HG03095 (cell line): ENCODE data around the gene PTBP1.
"Not testable (repeated sequence)": the region's sequence is repeated elsewhere in the genome, so short reads cannot be mapped to it uniquely, and the experiment has no call there.

Experiments used
- ATAC-seq: cut with Tn5 transposase; IDR thresholded peaks from one replicate; pipeline ENCODE4 v1.9.1; 2021; ENCODE audit warnings: moderate library complexity; ENCODE audit not compliant: unreplicated experiment

PTBP1 gene

DNA sequence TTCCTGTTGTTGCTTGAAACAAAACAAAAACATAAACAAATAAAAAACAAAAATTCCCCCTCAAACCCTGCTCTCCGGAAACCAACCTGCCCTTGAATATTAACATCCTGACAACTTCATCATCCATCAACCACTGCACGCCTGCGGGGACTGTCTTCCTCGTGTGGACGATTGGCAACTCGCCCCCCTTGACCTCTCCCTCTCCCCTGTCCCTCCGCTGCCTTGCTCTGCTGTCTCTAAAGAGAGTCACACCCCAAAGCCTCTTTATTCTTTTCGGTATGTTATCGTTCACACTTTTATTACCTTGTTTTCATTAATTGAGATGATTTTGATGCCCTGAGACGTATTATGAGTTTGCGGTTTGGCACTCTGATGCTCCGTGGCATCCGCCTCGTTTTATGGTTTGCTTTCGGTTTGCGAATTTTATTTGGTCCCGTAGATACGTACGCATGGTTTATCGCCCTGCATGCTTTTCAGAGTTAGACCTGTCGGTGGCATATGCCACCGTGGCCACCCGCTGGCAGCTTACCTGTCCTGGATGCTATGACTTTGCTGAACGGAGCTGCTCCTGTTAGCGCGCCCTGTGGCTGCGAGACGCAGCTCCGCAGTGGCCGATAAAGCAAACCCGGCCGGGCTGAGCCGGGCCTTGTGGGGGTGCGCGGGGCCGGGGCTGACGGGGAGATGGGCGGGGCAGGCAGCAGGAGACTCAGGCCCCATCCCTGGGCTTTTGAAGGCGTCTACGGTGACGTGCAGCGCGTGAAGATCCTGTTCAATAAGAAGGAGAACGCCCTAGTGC is 10.6 kb downstream of the PTBP1 start:
- ATAC-seq: no peak

GRCh38 chr19:808423-808775 is 11.1 kb downstream of the PTBP1 start:
- ATAC-seq: no peak

DNA sequence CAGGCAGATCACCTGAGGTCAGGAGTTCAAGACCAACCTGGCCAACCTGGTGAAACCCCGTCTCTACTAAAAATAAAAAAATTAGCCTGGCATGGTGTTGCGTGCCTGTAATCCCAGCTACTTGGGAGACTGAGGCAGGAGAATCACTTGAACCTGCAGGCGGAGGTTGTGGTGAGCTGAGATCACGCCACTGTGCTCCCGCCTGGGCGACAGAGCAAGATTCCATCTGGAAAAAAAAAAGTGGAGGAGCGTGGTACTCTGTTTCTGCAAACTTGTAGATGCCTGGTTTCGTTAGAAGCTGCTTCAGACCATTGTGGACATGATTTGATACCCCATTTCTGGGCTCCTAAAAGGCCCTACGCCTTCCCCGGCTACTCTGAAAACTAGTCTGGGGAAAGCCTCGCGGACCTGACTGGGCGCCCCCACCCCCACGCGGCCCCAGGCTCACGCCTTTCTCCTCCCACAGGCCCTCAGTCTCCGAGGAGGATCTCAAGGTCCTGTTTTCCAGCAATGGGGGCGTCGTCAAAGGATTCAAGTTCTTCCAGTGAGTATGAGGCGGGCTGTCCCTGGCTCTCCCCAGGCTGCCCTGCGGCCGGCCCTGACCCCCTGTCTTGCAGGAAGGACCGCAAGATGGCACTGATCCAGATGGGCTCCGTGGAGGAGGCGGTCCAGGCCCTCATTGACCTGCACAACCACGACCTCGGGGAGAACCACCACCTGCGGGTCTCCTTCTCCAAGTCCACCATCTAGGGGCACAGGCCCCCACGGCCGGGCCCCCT is 13.0 kb downstream of the PTBP1 start:
- no peak for ATAC-seq

DNA sequence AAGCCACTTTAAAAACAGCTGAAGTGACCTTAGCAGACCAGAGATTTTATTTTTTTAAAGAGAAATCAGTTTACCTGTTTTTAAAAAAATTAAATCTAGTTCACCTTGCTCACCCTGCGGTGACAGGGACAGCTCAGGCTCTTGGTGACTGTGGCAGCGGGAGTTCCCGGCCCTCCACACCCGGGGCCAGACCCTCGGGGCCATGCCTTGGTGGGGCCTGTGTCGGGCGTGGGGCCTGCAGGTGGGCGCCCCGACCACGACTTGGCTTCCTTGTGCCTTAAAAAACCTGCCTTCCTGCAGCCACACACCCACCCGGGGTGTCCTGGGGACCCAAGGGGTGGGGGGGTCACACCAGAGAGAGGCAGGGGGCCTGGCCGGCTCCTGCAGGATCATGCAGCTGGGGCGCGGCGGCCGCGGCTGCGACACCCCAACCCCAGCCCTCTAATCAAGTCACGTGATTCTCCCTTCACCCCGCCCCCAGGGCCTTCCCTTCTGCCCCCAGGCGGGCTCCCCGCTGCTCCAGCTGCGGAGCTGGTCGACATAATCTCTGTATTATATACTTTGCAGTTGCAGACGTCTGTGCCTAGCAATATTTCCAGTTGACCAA is 13.7 kb downstream of the PTBP1 start:
- no peak for ATAC-seq

DNA sequence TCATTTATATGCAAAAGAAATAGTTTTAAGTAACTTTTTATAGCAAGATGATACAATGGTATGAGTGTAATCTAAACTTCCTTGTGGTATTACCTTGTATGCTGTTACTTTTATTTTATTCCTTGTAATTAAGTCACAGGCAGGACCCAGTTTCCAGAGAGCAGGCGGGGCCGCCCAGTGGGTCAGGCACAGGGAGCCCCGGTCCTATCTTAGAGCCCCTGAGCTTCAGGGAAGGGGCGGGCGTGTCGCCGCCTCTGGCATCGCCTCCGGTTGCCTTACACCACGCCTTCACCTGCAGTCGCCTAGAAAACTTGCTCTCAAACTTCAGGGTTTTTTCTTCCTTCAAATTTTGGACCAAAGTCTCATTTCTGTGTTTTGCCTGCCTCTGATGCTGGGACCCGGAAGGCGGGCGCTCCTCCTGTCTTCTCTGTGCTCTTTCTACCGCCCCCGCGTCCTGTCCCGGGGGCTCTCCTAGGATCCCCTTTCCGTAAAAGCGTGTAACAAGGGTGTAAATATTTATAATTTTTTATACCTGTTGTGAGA is 14.3 kb downstream of the PTBP1 start:
- no peak for ATAC-seq

- ATAC-seq: no peak
Measured at GRCh38 chr19:812049-812746, 14.9 kb downstream of the PTBP1 start.

DNA sequence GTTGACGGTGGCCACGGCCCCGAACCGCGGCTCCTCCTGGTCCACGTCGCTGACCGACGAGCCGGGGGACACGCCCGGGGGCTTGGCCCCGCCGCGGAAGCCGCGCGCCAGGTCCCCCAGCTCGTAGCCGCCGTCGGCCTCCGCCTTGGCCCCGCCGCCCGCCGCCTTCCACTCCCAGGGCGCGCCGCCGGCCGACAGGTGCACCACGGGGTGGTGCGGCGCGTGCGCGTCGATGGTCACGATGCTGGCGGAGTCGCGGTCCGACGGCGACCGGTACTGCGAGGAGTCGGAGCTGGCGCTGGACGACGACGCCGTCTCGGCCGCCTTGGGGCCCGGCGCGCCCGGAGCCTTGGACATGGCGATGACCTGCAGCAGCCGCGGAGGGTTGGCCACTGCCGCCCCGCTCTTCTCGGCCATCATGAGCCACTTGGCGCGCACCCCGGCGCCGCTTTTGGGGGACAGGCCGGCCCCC is 15.5 kb downstream of the PTBP1 start:
- ATAC-seq: no peak

- ATAC-seq: no peak
Measured at GRCh38 chr19:813219-814151, 16.2 kb downstream of the PTBP1 start.

DNA sequence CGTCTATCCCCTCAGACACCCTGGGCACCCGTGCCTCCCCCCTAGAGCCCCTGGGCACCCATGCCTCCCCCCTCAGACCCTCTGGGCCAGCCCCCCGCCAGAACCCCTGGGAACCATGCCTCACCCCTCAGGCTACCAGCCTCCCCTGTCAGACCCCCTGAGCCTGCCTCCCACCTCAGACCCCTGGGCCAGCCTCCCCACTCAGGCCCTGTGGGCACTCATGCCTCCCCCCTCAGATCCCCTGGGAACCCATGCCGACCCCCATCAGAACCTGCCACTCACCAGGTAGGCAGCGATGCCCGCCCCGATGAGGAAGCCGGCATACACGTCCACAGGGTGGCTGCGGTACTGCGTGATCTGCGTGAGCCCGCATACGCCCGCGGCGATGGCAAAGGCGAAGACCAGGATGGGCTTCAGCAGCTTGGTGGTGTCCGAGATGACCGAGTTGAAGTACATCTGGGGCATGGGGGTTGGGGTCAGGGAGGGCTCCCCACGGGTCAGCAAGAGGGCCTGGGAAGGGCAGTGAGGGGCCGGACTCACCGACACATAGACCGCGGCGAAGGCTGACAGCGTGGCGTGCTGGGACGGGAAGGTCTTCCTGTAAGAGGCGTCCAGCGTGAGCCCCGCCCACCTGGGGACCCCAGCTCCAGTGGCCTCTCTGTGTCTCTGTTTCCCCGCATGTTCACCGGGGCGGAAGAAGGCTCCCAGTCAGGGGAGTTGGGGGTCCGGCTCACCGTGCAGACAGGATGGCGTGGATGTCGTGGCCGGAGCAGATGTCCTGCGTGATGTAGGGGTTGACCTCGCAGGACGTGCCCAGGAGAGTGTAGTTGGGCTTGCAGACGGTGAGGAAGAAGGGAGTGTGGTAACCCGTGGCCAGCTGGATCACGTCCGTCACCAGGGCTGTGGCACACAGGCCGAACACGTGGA is 17.2 kb downstream of the PTBP1 start:
- ATAC-seq: no peak

- no peak for ATAC-seq
Measured at GRCh38 chr19:815079-815774, 18.0 kb downstream of the PTBP1 start.

DNA sequence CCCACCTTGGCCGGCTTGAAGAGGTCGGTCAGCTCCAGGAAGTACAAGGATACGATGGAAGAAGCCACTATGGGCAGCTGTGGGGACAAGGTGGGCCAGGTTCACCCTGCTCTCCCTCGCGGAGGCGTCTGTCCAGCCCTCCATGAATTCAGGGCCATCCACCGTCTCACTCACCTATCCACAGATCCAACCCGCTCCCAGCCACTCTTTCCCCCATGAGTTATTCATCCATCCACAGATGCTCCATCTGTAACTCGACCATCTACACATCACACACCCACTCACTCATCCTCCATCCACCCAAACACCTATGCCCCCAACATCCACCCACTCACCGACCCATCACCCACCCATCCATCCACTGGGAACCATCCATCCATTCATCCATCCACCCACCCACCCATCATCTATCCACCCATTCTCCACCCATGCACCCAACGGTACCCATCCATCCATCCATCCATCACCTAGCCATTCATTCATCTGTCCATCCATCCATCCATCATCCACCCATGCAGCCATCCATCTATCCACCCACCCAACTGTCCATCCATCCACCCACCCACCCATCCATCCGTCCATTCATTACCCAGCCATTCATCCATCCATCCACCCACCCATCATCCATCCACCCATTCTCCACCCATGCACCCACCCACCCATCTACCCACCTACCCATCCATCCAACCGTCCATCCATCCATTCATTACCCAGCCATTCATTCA is 18.7 kb downstream of the PTBP1 start:
- ATAC-seq: no peak

- ATAC-seq: no peak
Measured at GRCh38 chr19:816500-816857, 19.2 kb downstream of the PTBP1 start.

GRCh38 chr19:820212-820611 is 23.0 kb downstream of the PTBP1 start:
- ATAC-seq: not testable (repeated sequence)

- ATAC-seq: no peak
Measured at GRCh38 chr19:821231-821824, 24.1 kb downstream of the PTBP1 start.

DNA sequence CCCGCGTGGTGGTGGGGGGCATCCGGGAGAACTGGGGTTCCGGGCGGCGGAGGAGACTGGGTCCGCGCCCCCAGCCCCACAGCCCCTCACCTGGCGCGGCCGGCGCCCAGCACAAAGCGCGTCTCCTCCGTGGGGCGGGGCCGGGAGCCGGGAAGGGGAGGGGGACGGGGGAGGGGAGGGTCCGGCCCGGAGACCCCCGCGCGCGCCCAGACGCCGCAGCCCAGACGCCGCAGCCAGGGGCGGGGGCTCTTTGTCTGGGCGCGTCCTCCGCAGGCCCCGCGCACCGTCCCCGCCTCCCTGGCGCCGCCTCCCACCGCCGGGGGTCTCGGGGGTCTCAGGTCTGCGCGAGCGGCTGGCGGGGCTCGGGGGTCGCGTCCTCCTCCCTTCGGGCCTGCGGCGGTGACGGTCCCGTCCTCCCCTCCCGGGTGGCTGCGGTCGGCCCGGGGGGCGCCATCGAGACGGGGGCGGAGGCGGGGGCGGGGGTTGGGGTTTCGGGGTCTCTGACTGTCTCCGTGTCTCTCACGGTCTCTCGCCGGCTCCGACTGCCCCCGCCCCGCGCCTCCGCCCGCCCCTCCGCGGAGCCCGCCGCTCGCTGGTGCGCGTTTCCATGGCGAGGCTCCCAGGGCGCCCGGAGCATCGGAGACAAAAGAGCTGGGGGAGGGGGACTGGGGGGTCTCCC is 24.7 kb downstream of the PTBP1 start, which contains the start of gene PLPPR3:
Gene PLPPR3, minus strand, starts transcription at position 131 of the 679 bp plus-strand sequence. CDS start 396 bp downstream, outside the sequence.
- no peak for ATAC-seq

DNA sequence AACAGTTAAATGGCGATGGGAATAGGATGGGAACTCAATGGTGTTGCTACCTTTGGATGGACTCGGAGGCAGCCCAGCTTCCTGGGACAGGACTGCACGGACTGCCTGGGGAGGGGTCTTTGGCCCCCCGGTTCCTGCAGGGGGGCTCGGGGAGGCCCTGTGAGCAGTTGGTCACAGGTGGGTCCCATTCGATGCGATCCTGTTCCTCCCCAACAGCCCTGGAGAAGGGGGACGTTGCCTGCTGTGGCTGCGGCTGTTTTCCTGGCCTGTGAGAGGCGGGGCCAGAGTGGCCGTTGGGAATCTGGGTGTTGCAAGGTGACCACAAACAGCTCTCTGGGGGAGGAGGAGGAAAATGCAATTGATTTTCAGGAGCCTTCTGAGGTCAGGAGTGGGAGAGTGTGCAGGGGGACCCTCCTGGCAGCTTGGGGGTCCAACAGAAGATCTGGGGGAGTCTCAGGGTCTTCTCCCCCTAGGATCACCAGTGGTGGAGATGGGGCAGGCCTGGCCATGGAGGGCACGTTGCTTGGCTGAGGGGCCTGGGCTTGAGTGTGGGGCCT is 26.4 kb downstream of the PTBP1 start:
- ATAC-seq: no peak
